ENCODE results near the gene SLC7A8.
"Not testable (repeated sequence)": the region's sequence is repeated elsewhere in the genome, so short reads cannot be mapped to it uniquely, and the experiment has no call there.

SLC7A8 gene

DNA sequence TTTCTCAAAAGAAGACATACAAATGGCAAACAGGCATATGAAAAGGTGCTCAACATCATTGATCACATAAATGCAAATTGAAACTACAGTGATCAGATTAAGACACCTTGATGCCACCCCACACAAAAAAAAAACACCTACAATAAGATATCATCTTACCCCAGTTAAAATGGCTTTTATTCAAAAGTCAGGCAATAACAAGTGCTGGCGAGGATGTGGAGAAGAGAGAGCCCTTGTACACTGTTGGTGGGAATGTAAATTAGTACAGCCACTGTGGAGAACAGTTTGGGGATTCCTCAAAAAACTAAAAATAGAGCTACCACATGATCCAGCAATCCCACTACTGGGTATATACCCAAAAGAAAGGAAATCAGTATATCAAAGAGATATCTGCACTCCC lies 41.5 kb upstream of the SLC7A8 start:
- not testable (repeated sequence) for H4K91ac ChIP-seq (ENCODE audit: low read depth, low read length, poor library complexity); H3K23ac ChIP-seq (ENCODE audit: low read depth, low read length, poor library complexity); H3K79me1 ChIP-seq (ENCODE audit: low read depth, low read length); H3K4ac ChIP-seq (ENCODE audit: low read length); H2BK12ac ChIP-seq (ENCODE audit: low read length); H3K9me3 ChIP-seq (replicated peaks in 1 of 2; ENCODE audit: control insufficient read depth in 2 of 2, insufficient read depth in 1 of 2, low read depth in 1 of 2, low read length in 2 of 2); H3K18ac ChIP-seq (ENCODE audit: low read length); H3K36me3 ChIP-seq (replicated peaks in 1 of 2; ENCODE audit: control insufficient read depth in 2 of 2, insufficient read depth in 2 of 2, low read length in 2 of 2); H3K14ac ChIP-seq (ENCODE audit: low read length); H2BK120ac ChIP-seq (ENCODE audit: low read depth, low read length); H3K4me3 ChIP-seq (ENCODE audit: low read length in 2 of 2); H2BK15ac ChIP-seq (ENCODE audit: low read length); H3K4me1 ChIP-seq (ENCODE audit: control insufficient read depth in 2 of 2, insufficient read depth in 1 of 2, low read depth in 1 of 2, low read length in 2 of 2); H2BK5ac ChIP-seq (ENCODE audit: low read length); H3K27ac ChIP-seq (replicated peaks; ENCODE audit: low read length); H2AFZ ChIP-seq (ENCODE audit: low read length); H4K8ac ChIP-seq (ENCODE audit: low read depth, low read length); H2AK5ac ChIP-seq (ENCODE audit: low read depth, low read length); DNase-seq (ENCODE audit: low spot score); H3K4me2 ChIP-seq (ENCODE audit: insufficient read depth, low read length, poor library complexity, severe bottlenecking); H3K27me3 ChIP-seq (ENCODE audit: control insufficient read depth in 3 of 3, insufficient read depth in 3 of 3, low read depth in 1 of 3, low read length in 3 of 3); H3K9ac ChIP-seq (ENCODE audit: low read depth, low read length, poor library complexity)
- WGBS, 2 donors (ENCODE audit: extremely low coverage in 2 of 2, insufficient read length in 2 of 2, insufficient replicate concordance in 1 of 2) = no CpG with 5 or more reads among the region's 1 CpG

GRCh38 chr14:23219075-23219474 lies 35.6 kb upstream of the SLC7A8 start:
- no peaks in the 10 kb centered on the region for H3K79me1 ChIP-seq (ENCODE audit: low read depth, low read length)
- H3K18ac ChIP-seq (ENCODE audit: low read length) = no peak overlapping the region
- H3K4me3 ChIP-seq (ENCODE audit: low read length in 2 of 2) = no peak overlapping the region
- H3K4me1 ChIP-seq (ENCODE audit: control insufficient read depth in 2 of 2, insufficient read depth in 1 of 2, low read depth in 1 of 2, low read length in 2 of 2) = no peaks in the 10 kb centered on the region
- H3K27me3 ChIP-seq (ENCODE audit: control insufficient read depth in 3 of 3, insufficient read depth in 3 of 3, low read depth in 1 of 3, low read length in 3 of 3) = no peaks in the 10 kb centered on the region
- no peak overlapping the region for H3K4me2 ChIP-seq (ENCODE audit: insufficient read depth, low read length, poor library complexity, severe bottlenecking)
- no peak overlapping the region for H2BK120ac ChIP-seq (ENCODE audit: low read depth, low read length)
- no peak for DNase-seq (ENCODE audit: low spot score)
- H2AFZ ChIP-seq (ENCODE audit: low read length) = no peak overlapping the region
- H3K14ac ChIP-seq (ENCODE audit: low read length) = no peak overlapping the region
- WGBS, 2 donors (ENCODE audit: extremely low coverage in 2 of 2, insufficient read length in 2 of 2, insufficient replicate concordance in 1 of 2) = no CpG with 5 or more reads among the region's 3 CpGs
- no peak overlapping the region for H3K23ac ChIP-seq (ENCODE audit: low read depth, low read length, poor library complexity)
- peaks cover 0 to 8% of the 10 kb centered on the region in 2 donors for H3K9me3 ChIP-seq (replicated peaks in 1 of 2; ENCODE audit: control insufficient read depth in 2 of 2, insufficient read depth in 1 of 2, low read depth in 1 of 2, low read length in 2 of 2)
- H3K27ac ChIP-seq (replicated peaks; ENCODE audit: low read length) = no peak overlapping the region
- H4K91ac ChIP-seq (ENCODE audit: low read depth, low read length, poor library complexity) = no peak overlapping the region
- no peak overlapping the region for H2BK12ac ChIP-seq (ENCODE audit: low read length)
- H3K36me3 ChIP-seq (replicated peaks in 1 of 2; ENCODE audit: control insufficient read depth in 2 of 2, insufficient read depth in 2 of 2, low read length in 2 of 2) = no peaks in the 10 kb centered on the region
- H2AK5ac ChIP-seq (ENCODE audit: low read depth, low read length) = no peak overlapping the region
- H3K9ac ChIP-seq (ENCODE audit: low read depth, low read length, poor library complexity) = no peak overlapping the region
- no peak overlapping the region for H2BK5ac ChIP-seq (ENCODE audit: low read length)
- H3K4ac ChIP-seq (ENCODE audit: low read length) = no peak overlapping the region
- no peak overlapping the region for H4K8ac ChIP-seq (ENCODE audit: low read depth, low read length)
- no peak overlapping the region for H2BK15ac ChIP-seq (ENCODE audit: low read length)

DNA sequence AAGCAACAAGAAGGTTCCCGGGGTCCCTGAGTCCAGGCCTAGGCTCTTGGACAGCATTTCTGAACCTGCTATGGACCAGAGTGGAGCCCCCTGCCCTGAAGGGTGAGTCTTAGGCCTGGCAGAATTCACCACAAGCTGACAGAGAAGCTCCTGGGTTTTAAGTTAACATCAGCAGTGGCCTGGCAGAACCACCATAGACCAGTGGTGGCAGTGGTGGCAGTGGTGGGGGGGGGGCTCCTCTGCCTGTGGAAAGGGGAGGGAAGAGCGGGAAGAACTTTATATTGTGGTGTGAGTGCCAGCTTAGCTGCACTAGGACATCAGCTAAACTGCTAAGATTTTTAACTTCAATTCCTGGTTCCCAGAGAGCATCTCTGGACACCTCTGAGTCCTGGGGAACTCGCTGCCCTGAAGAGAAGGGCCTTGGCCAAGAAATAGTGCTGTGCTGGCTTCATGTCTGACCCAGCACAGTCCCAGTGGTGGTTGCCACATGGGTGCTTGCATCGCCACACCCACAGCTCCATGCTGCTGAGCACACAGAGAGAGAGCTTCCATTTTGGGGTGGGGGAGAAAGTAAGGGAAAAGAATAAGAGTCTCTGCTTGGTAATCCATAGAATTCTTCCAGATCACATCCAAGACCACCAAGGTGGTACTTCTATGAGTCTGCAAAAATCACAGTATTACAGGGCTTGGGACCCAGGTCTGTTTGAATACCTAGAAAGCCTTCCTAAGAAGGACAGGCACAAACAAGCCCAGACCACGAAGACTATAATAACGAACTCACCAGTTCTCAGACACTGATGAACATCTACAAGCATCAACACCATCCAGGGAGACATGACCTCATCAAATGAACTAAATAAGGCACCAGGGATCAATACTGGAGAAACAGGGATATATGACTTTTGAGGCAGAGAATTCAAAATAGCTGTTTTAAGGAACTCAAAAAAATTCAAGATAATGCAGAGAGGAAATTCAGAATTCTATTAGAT lies 33.9 kb upstream of the SLC7A8 start:
- Histone ChIP-seq H2BK12ac (ENCODE audit: low read length) (no peak overlapping the region), H3K4me3 (ENCODE audit: low read length in 2 of 2) (no peak overlapping the region), H3K27ac (replicated peaks; ENCODE audit: low read length) (no peak overlapping the region), H3K4me2 (ENCODE audit: insufficient read depth, low read length, poor library complexity, severe bottlenecking) (no peak overlapping the region), H4K8ac (ENCODE audit: low read depth, low read length) (no peak overlapping the region), H2AFZ (ENCODE audit: low read length) (no peak overlapping the region), H3K9ac (ENCODE audit: low read depth, low read length, poor library complexity) (no peak overlapping the region), H2BK120ac (ENCODE audit: low read depth, low read length) (no peak overlapping the region), H3K4ac (ENCODE audit: low read length) (no peak overlapping the region), H3K23ac (ENCODE audit: low read depth, low read length, poor library complexity) (no peak overlapping the region), H4K91ac (ENCODE audit: low read depth, low read length, poor library complexity) (no peak overlapping the region), H2AK5ac (ENCODE audit: low read depth, low read length) (no peak overlapping the region), H3K14ac (ENCODE audit: low read length) (no peak overlapping the region), H2BK5ac (ENCODE audit: low read length) (no peak overlapping the region), H2BK15ac (ENCODE audit: low read length) (no peak overlapping the region), H3K36me3 (replicated peaks in 1 of 2; ENCODE audit: control insufficient read depth in 2 of 2, insufficient read depth in 2 of 2, low read length in 2 of 2) (no peaks in the 10 kb centered on the region), H3K9me3 (replicated peaks in 1 of 2; ENCODE audit: control insufficient read depth in 2 of 2, insufficient read depth in 1 of 2, low read depth in 1 of 2, low read length in 2 of 2) (peaks cover 0 to 8% of the 10 kb centered on the region in 2 donors), H3K79me1 (ENCODE audit: low read depth, low read length) (no peaks in the 10 kb centered on the region), H3K27me3 (ENCODE audit: control insufficient read depth in 3 of 3, insufficient read depth in 3 of 3, low read depth in 1 of 3, low read length in 3 of 3) (no peaks in the 10 kb centered on the region), H3K18ac (ENCODE audit: low read length) (no peak overlapping the region), H3K4me1 (ENCODE audit: control insufficient read depth in 2 of 2, insufficient read depth in 1 of 2, low read depth in 1 of 2, low read length in 2 of 2) (no peaks in the 10 kb centered on the region)
- WGBS, 2 donors (ENCODE audit: extremely low coverage in 2 of 2, insufficient read length in 2 of 2, insufficient replicate concordance in 1 of 2) = no CpG with 5 or more reads among the region's 6 CpGs
- DNase-seq (ENCODE audit: low spot score) = no peak

DNA sequence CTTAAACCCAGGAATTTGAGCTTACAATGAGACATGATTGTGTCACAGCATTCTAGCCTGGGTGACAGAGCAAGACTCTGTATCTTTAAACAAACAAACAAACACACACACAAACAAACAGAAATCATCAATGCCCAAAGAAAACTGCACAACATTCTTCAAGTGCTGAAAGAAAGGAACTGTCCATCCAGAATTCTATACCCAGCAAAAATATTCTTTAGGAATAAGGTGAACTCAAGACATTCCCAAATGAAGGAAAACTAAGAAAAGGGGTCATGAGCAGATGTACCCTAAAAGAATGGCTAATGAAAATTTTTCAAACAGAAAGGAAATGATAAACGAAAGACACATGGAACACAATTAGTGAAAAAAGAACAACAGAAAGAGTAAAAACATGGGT lies 32.0 kb upstream of the SLC7A8 start:
- H2AK5ac ChIP-seq (ENCODE audit: low read depth, low read length) = no peak overlapping the region
- peaks cover 0 to 8% of the 10 kb centered on the region in 2 donors for H3K9me3 ChIP-seq (replicated peaks in 1 of 2; ENCODE audit: control insufficient read depth in 2 of 2, insufficient read depth in 1 of 2, low read depth in 1 of 2, low read length in 2 of 2)
- H3K14ac ChIP-seq (ENCODE audit: low read length) = no peak overlapping the region
- H3K9ac ChIP-seq (ENCODE audit: low read depth, low read length, poor library complexity) = no peak overlapping the region
- H4K8ac ChIP-seq (ENCODE audit: low read depth, low read length) = no peak overlapping the region
- H3K36me3 ChIP-seq (replicated peaks in 1 of 2; ENCODE audit: control insufficient read depth in 2 of 2, insufficient read depth in 2 of 2, low read length in 2 of 2) = no peaks in the 10 kb centered on the region
- no peak overlapping the region for H4K91ac ChIP-seq (ENCODE audit: low read depth, low read length, poor library complexity)
- no peak overlapping the region for H3K27ac ChIP-seq (replicated peaks; ENCODE audit: low read length)
- no peaks in the 10 kb centered on the region for H3K4me1 ChIP-seq (ENCODE audit: control insufficient read depth in 2 of 2, insufficient read depth in 1 of 2, low read depth in 1 of 2, low read length in 2 of 2)
- H3K18ac ChIP-seq (ENCODE audit: low read length) = no peak overlapping the region
- no peak overlapping the region for H2BK120ac ChIP-seq (ENCODE audit: low read depth, low read length)
- H2AFZ ChIP-seq (ENCODE audit: low read length) = no peak overlapping the region
- no peak overlapping the region for H3K23ac ChIP-seq (ENCODE audit: low read depth, low read length, poor library complexity)
- no peak overlapping the region for H2BK15ac ChIP-seq (ENCODE audit: low read length)
- H3K4me3 ChIP-seq (ENCODE audit: low read length in 2 of 2) = no peak overlapping the region
- H2BK12ac ChIP-seq (ENCODE audit: low read length) = no peak overlapping the region
- H3K4ac ChIP-seq (ENCODE audit: low read length) = no peak overlapping the region
- no CpG with 5 or more reads among the region's 1 CpG for WGBS, 2 donors (ENCODE audit: extremely low coverage in 2 of 2, insufficient read length in 2 of 2, insufficient replicate concordance in 1 of 2)
- no peaks in the 10 kb centered on the region for H3K27me3 ChIP-seq (ENCODE audit: control insufficient read depth in 3 of 3, insufficient read depth in 3 of 3, low read depth in 1 of 3, low read length in 3 of 3)
- H3K79me1 ChIP-seq (ENCODE audit: low read depth, low read length) = no peaks in the 10 kb centered on the region
- no peak overlapping the region for H3K4me2 ChIP-seq (ENCODE audit: insufficient read depth, low read length, poor library complexity, severe bottlenecking)
- no peak for DNase-seq (ENCODE audit: low spot score)
- H2BK5ac ChIP-seq (ENCODE audit: low read length) = no peak overlapping the region

Measured in neuronal stem cell (in vitro differentiated cells).